Loucy (cell line): Measurements from ENCODE around the gene NPPC.

ENCODE experiments used
- H2AFZ ChIP-seq: fragments of 200-600 bp; sonication (generic); 2 replicates; pipeline ENCODE4 v1.6.0; 2016; ENCODE audit warnings: antibody characterized with exemption, mild to moderate bottlenecking, low read length, moderate library complexity
- H3F3A ChIP-seq: fragments of 200-600 bp; 2 replicates; pipeline ENCODE4 v1.6.0; 2016; ENCODE audit warnings: antibody characterized with exemption, low read depth, mild to moderate bottlenecking
- H3K27me3 ChIP-seq: fragments of 200-600 bp; sonication (generic); 2 replicates; pipeline ENCODE4 v1.6.1; 2014; ENCODE audit warnings: low read length, mild to moderate bottlenecking; ENCODE audit not compliant: insufficient read depth, poor library complexity, severe bottlenecking
- H3K36me3 ChIP-seq: fragments of 200-600 bp; sonication (generic); 2 replicates; pipeline ENCODE4 v1.6.1; 2016; ENCODE audit warnings: low read length; ENCODE audit not compliant: insufficient read depth
- H3K4me1 ChIP-seq: fragments of 200-600 bp; sonication (generic); 2 replicates; pipeline ENCODE4 v1.5.1; 2014; ENCODE audit warnings: low read length, mild to moderate bottlenecking; ENCODE audit not compliant: insufficient read depth, poor library complexity, severe bottlenecking
- H3K4me2 ChIP-seq: fragments of 200-600 bp; sonication (generic); 2 replicates; pipeline ENCODE4 v1.6.0; 2014; ENCODE audit warnings: antibody characterized with exemption, low read length, low read depth, mild to moderate bottlenecking; ENCODE audit not compliant: poor library complexity, severe bottlenecking
- H3K4me3 ChIP-seq: fragments of 200-600 bp; sonication (generic); 2 replicates; pipeline ENCODE4 v1.5.1; 2014; ENCODE audit warnings: low read length, mild to moderate bottlenecking, mixed read lengths; ENCODE audit not compliant: poor library complexity, severe bottlenecking
- H3K79me2 ChIP-seq: fragments of 200-600 bp; sonication (generic); 2 replicates; pipeline ENCODE4 v1.6.1; 2014; ENCODE audit warnings: low read length; ENCODE audit not compliant: insufficient read depth
- H3K9ac ChIP-seq: fragments of 200-600 bp; sonication (generic); 2 replicates; pipeline ENCODE4 v1.6.0; 2014; ENCODE audit warnings: mild to moderate bottlenecking, low read depth, low read length, moderate library complexity; ENCODE audit not compliant: poor library complexity, severe bottlenecking
- H3K9me2 ChIP-seq: fragments of 200-600 bp; sonication (generic); replicated peaks from 2 replicates; pipeline ENCODE4 v1.6.1; 2016; ENCODE audit warnings: low read depth, low read length, mixed read lengths
- H3K9me3 ChIP-seq: fragments of 200-600 bp; sonication (generic); 2 replicates; pipeline ENCODE4 v1.6.1; 2014; ENCODE audit warnings: mild to moderate bottlenecking, antibody characterized with exemption, low read length, low read depth; ENCODE audit not compliant: insufficient read depth
- H4K20me1 ChIP-seq: fragments of 200-600 bp; sonication (generic); 2 replicates; pipeline ENCODE4 v1.6.0; 2014; ENCODE audit warnings: antibody characterized with exemption, low read length, mild to moderate bottlenecking; ENCODE audit not compliant: insufficient read depth, poor library complexity, severe bottlenecking
- EZH2phosphoT487 ChIP-seq: fragments of 200-600 bp; IDR thresholded peaks from 2 replicates; pipeline ENCODE4 v1.6.1; 2018; ENCODE audit warnings: antibody characterized with exemption, mild to moderate bottlenecking, moderate library complexity, borderline replicate concordance
- TF ChIP-seq, protein P1 (sequence below): fragments of 200-600 bp; sonication (generic); conservative IDR thresholded peaks from 2 replicates; pipeline ENCODE4 v1.5.1; 2014; ENCODE audit warnings: mild to moderate bottlenecking, antibody characterized with exemption, low read length

Gene NPPC

DNA sequence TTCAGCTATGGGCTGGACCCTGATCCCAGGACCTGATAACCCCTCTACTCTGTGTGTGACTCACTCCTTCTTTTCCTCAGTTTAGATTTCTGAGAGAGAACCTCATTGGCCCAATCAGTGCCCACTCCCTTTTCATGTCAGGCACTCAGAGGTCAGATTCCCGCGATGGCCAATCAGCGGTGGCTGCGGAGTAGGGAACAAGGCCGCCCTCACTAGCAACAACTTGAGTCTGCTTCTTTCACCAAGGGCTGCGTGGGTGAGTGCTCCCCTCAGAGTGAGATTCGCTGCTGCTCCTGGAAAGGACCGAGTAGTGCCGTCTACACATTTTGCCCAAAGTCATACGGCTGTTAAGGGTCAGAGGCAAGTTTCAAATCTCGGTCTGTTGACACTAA, 34.7 kb downstream of the NPPC start:
- TF ChIP-seq, protein P1, sequence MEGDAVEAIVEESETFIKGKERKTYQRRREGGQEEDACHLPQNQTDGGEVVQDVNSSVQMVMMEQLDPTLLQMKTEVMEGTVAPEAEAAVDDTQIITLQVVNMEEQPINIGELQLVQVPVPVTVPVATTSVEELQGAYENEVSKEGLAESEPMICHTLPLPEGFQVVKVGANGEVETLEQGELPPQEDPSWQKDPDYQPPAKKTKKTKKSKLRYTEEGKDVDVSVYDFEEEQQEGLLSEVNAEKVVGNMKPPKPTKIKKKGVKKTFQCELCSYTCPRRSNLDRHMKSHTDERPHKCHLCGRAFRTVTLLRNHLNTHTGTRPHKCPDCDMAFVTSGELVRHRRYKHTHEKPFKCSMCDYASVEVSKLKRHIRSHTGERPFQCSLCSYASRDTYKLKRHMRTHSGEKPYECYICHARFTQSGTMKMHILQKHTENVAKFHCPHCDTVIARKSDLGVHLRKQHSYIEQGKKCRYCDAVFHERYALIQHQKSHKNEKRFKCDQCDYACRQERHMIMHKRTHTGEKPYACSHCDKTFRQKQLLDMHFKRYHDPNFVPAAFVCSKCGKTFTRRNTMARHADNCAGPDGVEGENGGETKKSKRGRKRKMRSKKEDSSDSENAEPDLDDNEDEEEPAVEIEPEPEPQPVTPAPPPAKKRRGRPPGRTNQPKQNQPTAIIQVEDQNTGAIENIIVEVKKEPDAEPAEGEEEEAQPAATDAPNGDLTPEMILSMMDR: no peak
- no peak for TF ChIP-seq EZH2phosphoT487
- Histone ChIP-seq H2AFZ (no peak overlapping the region), H3K9me2 (no peaks in the 10 kb centered on the region), H3K4me1 (no peaks in the 10 kb centered on the region), H3K9ac (no peak overlapping the region), H3K27me3 (no peaks in the 10 kb centered on the region), H3K4me3 (no peak overlapping the region), H4K20me1 (no peaks in the 10 kb centered on the region), H3F3A (no peaks in the 10 kb centered on the region), H3K79me2 (no peaks in the 10 kb centered on the region), H3K4me2 (no peak overlapping the region), H3K36me3 (no peaks in the 10 kb centered on the region), H3K9me3 (no peaks in the 10 kb centered on the region)

DNA sequence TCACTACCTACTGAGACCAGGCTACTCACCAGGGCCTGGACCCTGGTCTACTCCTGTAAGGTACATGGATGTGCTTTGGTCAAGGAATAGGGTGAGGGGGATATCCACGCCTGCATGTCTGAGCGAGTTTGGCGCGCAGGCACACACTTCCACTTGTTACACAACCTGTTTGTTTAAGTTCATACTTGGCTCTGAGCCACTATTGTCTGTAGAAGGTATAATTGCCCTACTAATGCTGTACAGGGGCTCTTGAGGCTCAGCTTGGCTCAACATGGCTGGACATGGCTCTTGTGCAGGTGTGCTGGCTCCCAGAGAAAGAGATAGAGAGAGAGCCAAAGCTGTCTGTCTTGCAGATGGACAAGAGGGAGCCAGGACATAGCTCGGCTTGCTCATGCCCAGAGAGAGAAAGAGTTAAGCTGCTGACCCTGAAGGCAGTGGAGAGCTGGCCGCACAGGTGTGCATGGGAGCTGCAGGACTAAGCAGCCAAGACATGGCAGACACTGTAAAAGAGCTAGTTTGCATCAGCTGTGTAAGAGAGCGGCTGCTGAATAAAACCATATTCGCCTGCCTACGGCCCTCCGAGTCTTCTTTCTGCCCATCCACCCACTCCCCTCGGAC, 35.2 kb downstream of the NPPC start:
- TF ChIP-seq, protein P1: no peak
- TF ChIP-seq EZH2phosphoT487: no peak
- Histone ChIP-seq H3K4me2 (no peak overlapping the region), H3K9me2 (no peaks in the 10 kb centered on the region), H3K9me3 (no peaks in the 10 kb centered on the region; the same call in 1 of the 2 replicates), H3F3A (no peaks in the 10 kb centered on the region), H3K27me3 (no peaks in the 10 kb centered on the region), H4K20me1 (no peaks in the 10 kb centered on the region), H3K9ac (no peak overlapping the region), H3K4me1 (no peaks in the 10 kb centered on the region), H3K36me3 (no peaks in the 10 kb centered on the region), H2AFZ (no peak overlapping the region), H3K4me3 (no peak overlapping the region), H3K79me2 (no peaks in the 10 kb centered on the region)

DNA sequence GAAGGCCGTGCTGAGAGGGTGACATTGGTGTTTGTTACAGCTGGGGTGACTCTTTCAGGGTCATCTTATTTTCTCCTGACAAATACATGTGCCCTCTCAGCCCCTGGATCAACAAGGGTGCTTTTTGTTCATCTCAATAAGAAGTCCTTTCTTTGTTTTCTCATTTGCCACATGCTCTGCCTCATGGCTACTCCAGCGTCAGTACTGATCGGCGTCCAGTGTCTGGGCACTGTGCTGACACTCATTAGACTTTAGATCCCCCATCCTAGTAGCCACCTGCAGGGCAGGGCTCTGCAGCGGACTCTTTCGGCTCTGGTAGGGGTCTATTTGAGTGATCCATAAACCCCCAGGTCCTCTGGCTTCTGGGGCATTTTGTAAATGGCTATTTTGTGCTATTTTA, 38.4 kb downstream of the NPPC start:
- no peaks in the 10 kb centered on the region for H3K79me2 ChIP-seq
- no peak overlapping the region for H2AFZ ChIP-seq
- H3K4me2 ChIP-seq: no peak overlapping the region
- H3K4me3 ChIP-seq: no peak overlapping the region
- no peak for TF ChIP-seq EZH2phosphoT487
- TF ChIP-seq, protein P1: no peak
- H3K27me3 ChIP-seq: no peaks in the 10 kb centered on the region
- no peaks in the 10 kb centered on the region for H3K4me1 ChIP-seq
- H3F3A ChIP-seq: no peaks in the 10 kb centered on the region
- H3K9ac ChIP-seq: no peak overlapping the region
- H3K36me3 ChIP-seq: no peaks in the 10 kb centered on the region
- no peaks in the 10 kb centered on the region for H4K20me1 ChIP-seq
- no peaks in the 10 kb centered on the region for H3K9me2 ChIP-seq
- no peaks in the 10 kb centered on the region; the same call in 1 of the 2 replicates for H3K9me3 ChIP-seq
